ENCODE measurements around the gene FAM227A.

DNA sequence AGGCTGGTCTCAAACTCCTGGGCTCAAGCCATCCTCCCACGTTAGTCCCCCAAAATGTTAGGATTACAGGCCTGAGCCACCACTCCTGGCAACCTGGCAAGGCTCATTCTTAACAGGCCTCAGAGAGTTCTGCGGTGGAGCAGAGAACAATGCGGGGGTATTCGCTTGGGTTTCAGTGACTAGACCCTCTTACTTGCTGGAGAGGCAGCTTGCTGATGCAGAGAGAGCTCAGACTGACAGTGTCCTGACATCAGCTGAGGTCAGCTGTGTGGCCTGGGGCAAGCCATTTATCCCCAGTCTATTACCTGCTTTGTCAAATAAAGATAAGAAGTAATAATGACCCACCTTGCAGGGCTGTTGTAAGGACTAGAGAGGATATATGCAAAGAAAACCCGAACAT lies 46.0 kb downstream of the FAM227A start:
- TF ChIP-seq CTCF (conservative IDR thresholded peaks at IDR 0.05 in 1 of 2, IDR thresholded peaks at IDR 0.05 in 1 of 2; ENCODE audit: extremely low read depth in 1 of 2, insufficient read depth in 1 of 2, low read depth in 1 of 2, low read length in 2 of 2) (no peak), EZH2 (IDR thresholded peaks at IDR 0.05; ENCODE audit: borderline replicate concordance, low read length) (no peak)
